Tibial nerve (tissue), 4 donors: ENCODE results near the gene ESYT2. TPM values are rescaled to one million over a fixed set of nuclear protein-coding genes. Genes with fewer than 3 reads are reported as not detected.
A peak's percentile ranks its signal among the peaks of the same experiment; 100 is the strongest.

ENCODE experiments used
- DNase-seq, 2 donors: peaks; one replicate each; pipeline ENCODE4 v3.0.0-alpha.2; 2019; ENCODE audit warnings: low spot score in 2 of 2
- H3K27ac ChIP-seq, 4 donors: fragments of 200-600 bp; sonication (generic) in 3 of 4; one replicate each; pipeline ENCODE4 v1.5.1; 2017 to 2019; ENCODE audit warnings: mild to moderate bottlenecking in 1 of 4
- H3K27me3 ChIP-seq, 2 donors: fragments of 200-600 bp; sonication (generic) in 1 of 2; one replicate each; pipeline versions ENCODE4 v1.5.1 to v1.6.0; 2017 to 2019
- H3K36me3 ChIP-seq, 3 donors: fragments of 200-600 bp; sonication (generic); one replicate each; pipeline ENCODE4 v1.5.1; 2018 to 2019
- H3K4me1 ChIP-seq, 4 donors: fragments of 200-600 bp; sonication (generic) in 3 of 4; one replicate each; pipeline ENCODE4 v1.5.1; 2017 to 2019
- H3K4me3 ChIP-seq, 4 donors: fragments of 200-600 bp; sonication (generic) in 3 of 4; one replicate each; pipeline ENCODE4 v1.5.1; 2017 to 2019; ENCODE audit warnings: mild to moderate bottlenecking in 1 of 4, moderate library complexity in 1 of 4
- H3K9me3 ChIP-seq, 4 donors: fragments of 200-600 bp; sonication (generic) in 3 of 4; one replicate each; pipeline ENCODE4 v1.5.1; 2017 to 2019
- CTCF ChIP-seq, 5 experiments: fragments of 200-600 bp in 3 of 5; fragments of 450-650 bp in 2 of 5; sonication (generic) in 3 of 5; IDR thresholded peaks; one replicate each; pipeline ENCODE4 v1.5.1; 2016 to 2019; ENCODE audit warnings: antibody characterized with exemption in 5 of 5, mild to moderate bottlenecking in 3 of 5, moderate library complexity in 2 of 5
- EP300 ChIP-seq, 2 donors: sonication (generic); formaldehyde crosslinking; IDR thresholded peaks; one replicate each; pipeline ENCODE4 v1.6.1; 2017; ENCODE audit warnings: antibody characterized with exemption in 2 of 2, mild to moderate bottlenecking in 1 of 2
- POLR2A ChIP-seq, 2 donors: fragments of 450-650 bp; IDR thresholded peaks; one replicate each; pipeline ENCODE4 v1.6.1; 2017; ENCODE audit warnings: antibody characterized with exemption in 2 of 2, mild to moderate bottlenecking in 2 of 2, moderate library complexity in 2 of 2
- WGBS, 2 donors: methylation state at CpG; one replicate each; pipeline ENCODE4 v1.1.5; 2018; 5-methylcytosine and 5-hydroxymethylcytosine counted together
- total RNA-seq, 4 donors: library from RNA; depleted of rRNA; stranded (reverse); fragments of >200 nt; gene quantifications; one replicate each; pipeline ENCODE4 v1.1.0, GENCODE V29; 2016

Gene ESYT2
- total RNA-seq, 4 donors from 2014 or later: 91.0 to 124 (median 114) TPM

DNA sequence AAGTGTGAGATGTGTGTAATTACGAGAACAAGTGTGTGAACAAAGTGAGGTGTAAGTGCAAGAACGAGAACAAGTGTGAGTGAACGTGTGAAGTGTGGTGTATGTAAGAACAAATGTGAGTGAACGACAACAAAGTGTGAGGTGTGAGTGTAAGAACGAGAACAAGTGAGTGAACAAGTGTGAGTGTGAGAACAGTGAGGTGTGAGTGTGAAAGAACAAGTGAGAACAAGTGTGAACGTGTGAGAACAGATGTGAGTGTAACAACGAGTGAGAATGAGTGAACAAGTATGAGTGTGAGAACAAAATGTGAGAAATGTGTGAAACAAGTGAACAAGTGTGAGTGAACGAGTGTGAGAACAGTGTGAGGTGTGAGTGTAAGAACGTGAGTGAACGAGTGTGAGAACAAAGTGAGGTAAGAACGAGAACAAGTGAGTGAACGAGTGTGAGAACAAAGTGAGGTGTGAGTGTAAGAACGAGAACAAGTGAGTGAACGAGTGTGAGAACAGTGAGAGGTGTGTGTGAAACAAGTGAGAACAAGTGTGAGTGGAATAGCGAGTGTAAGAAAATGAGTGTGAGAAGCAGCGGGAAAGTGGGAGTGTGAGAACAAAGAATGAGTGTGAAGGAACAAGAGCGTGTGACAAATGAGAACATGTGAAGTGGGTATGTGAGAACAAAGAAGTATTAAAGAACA, 47.2 kb downstream of the ESYT2 start:
- Histone ChIP-seq H3K4me3 (no peak overlapping the region), H3K36me3 (peaks cover 0 to 45% (median 3%) of the 10 kb centered on the region in 3 donors), H3K27ac (peak overlapping the region in 3 of 4 donors; percentile 10 to 75 (median 17)), H3K27me3 (no peaks in the 10 kb centered on the region), H3K9me3 (no peaks in the 10 kb centered on the region), H3K4me1 (peaks cover 0 to 24% (median 0%) of the 10 kb centered on the region in 4 donors)
- 89 to 91% methylated on average over 17 of the region's 17 CpGs for WGBS, 2 donors
- no peak for DNase-seq
- TF ChIP-seq POLR2A (IDR thresholded peaks at IDR 0.05) (no peak), EP300 (IDR thresholded peaks at IDR 0.05) (no peak), CTCF (IDR thresholded peaks at IDR 0.05) (no peak)

DNA sequence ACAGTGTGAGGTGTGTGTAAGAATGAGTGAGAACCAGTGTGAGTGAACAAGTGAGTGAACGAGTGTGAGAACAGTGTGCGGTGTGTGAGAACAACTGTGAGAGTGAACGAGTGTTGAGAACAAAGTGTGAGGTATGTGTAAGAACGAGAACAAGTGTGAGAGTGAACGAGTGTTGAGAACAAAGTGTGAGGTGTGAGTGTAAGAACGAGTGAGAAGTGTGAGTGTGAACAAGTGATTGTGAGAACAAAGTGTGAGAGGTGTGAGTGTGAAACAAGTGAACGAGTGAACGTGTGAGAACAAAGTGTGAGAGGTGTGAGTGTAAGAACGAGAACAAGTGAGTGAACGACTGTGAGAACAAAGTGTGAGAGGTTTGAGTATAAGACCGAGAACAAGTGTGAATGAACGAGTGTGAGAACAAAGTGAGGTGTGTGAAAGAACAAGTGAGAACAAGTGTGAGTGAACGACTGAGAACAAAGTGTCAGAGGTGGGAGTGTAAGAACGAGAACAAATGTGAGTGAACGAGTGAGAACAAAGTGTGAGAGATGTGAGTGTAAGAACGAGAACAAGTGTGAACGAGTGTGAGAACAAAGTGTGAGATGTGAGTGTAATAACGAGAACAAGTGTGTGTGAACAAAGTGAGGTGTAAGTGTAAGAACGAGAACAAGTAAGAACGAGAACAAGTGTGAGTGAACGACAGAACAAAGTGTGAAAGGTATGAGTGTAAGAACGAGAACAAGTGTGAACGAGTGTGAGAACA, 47.9 kb downstream of the ESYT2 start:
- WGBS, 2 donors: 93 to 94% methylated on average over 23 of the region's 23 CpGs
- Histone ChIP-seq H3K4me3 (no peak overlapping the region), H3K27me3 (no peaks in the 10 kb centered on the region), H3K9me3 (no peaks in the 10 kb centered on the region), H3K4me1 (peaks cover 0 to 17% (median 0%) of the 10 kb centered on the region in 4 donors), H3K27ac (no peak overlapping the region), H3K36me3 (peaks cover 0 to 41% (median 3%) of the 10 kb centered on the region in 3 donors)
- DNase-seq: no peak
- TF ChIP-seq CTCF (IDR thresholded peaks at IDR 0.05) (no peak), EP300 (IDR thresholded peaks at IDR 0.05) (no peak), POLR2A (IDR thresholded peaks at IDR 0.05) (no peak)

GRCh38 chr7:158779061-158780000, 50.0 kb downstream of the ESYT2 start:
- no peak for DNase-seq
- Histone ChIP-seq H3K4me1 (peaks cover 0 to 9% (median 0%) of the 10 kb centered on the region in 4 donors), H3K9me3 (no peaks in the 10 kb centered on the region), H3K4me3 (no peak overlapping the region), H3K27ac (no peak overlapping the region), H3K27me3 (no peaks in the 10 kb centered on the region), H3K36me3 (peaks cover 0 to 55% (median 3%) of the 10 kb centered on the region in 3 donors)
- TF ChIP-seq EP300 (IDR thresholded peaks at IDR 0.05) (no peak), CTCF (IDR thresholded peaks at IDR 0.05) (no peak), POLR2A (IDR thresholded peaks at IDR 0.05) (no peak)
- WGBS, 2 donors: 77 to 82% methylated on average over 6 of the region's 6 CpGs

DNA sequence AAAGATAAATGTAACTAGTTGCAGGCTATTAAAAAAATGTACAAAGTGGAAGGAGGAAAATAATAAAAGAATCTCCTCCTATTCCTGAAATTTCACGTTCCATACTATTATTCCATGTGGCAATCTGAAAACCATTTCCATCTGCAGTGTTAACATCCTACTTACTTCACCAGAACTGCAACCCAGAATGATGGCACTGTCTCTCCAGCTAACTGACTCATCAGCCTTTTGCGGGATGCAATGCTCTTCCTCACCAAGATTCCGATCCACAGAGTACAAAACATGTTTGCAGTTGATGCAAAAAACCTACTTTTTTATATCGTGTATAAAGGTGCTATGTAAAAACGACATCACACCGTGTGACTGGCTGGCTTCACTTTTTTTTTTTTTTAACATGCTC, 50.8 kb downstream of the ESYT2 start:
- Histone ChIP-seq H3K27ac (no peak overlapping the region), H3K4me3 (no peak overlapping the region), H3K36me3 (peaks cover 0 to 46% (median 3%) of the 10 kb centered on the region in 3 donors), H3K27me3 (no peaks in the 10 kb centered on the region), H3K4me1 (peaks cover 0 to under 1% (median 0%) of the 10 kb centered on the region in 4 donors), H3K9me3 (no peaks in the 10 kb centered on the region)
- DNase-seq: no peak
- 83 to 86% methylated on average over 6 of the region's 6 CpGs for WGBS, 2 donors
- TF ChIP-seq EP300 (IDR thresholded peaks at IDR 0.05): no peak
- TF ChIP-seq CTCF (IDR thresholded peaks at IDR 0.05): no peak
